DMS 273 treated with DMSO at 0.1 percent for 48 hours (cell line): Measurements from ENCODE around the gene ZKSCAN1.
A peak's percentile ranks its signal among the peaks of the same experiment; 100 is the strongest.

Experiments
- DNase-seq: peaks from one replicate; lab custom pipeline; 2025; lab: John Stamatoyannopoulos, UW

The ZKSCAN1 gene

DNA sequence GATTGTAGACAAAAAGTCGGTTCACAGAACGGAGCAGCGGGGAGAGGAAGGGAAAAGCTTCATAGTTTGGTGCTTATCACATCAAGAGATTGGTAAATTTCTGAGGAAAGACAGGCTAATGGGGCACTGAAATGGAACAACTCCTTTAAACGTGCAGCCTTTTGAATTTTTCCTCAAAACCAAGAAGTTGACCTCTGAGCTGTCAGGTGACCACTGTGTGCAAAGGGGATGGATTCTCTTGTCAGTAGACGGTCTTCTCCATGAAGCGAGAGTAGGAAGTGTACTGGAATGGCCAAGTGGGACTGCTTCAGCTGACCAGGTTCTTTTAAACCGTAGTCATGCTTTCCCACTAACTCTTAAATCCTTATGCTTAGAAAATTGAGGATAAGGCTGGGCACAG, 22.9 kb downstream of the ZKSCAN1 start:
- no peak for DNase-seq

DNA sequence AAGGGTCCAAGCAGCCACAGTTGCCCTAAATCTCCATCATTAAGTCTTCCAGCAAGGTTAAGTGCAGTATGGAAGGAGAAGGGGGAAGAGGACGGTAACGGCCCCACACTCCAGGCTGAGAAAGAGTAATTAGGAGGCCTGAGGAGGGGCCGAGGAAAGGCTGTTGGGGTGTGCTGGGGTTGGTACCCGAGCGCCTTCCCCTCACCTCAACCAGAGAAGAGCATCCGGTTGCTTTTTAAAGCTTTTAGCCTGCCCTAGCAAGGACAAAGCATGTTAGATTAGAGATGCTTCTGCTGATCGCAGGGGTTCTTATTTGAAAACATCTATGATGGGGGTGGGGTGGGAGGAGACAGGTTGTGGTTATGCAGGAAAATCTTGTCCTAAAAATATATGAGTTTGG, 25.2 kb downstream of the ZKSCAN1 start:
- no peak for DNase-seq

DNA sequence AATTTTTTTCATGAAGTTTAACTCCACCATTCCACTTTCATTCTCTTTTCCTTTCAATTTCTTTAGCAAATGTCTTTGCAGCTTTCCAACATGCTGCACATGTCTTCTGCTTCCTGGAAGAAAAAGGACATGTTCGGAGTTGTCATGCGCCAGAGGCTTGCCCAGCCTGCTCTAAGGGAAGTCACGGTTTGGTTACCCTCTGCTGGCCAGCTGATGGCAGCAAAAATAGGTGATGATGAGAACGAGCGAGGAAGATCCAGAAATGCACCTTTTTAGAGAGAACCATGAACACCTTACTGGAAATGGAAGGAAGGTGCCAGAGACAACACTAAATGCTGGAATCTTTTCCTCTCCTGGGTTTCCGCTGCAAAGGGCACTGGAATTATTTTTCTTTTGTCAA, 29.3 kb downstream of the ZKSCAN1 start:
- DNase-seq = no peak

DNA sequence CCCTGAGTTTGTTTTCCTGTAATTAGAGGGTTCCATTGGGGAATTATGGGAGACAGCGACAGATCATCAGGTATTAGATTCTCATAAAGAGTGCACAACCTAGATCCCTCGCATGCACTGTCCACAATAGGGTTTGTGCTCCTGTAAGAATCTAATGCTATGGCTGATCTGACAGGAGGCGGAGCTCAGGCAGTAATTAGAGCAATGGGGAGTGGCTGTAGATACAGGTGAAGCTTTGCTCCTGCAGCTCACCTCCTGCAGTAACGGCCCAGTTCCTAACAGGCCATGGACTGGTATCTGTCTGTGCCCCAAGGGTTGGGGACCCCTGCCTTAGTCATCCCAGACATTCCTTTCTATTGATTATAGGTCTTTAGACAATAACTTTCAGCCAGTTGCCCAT, 33.3 kb downstream of the ZKSCAN1 start:
- DNase-seq = no peak

DNA sequence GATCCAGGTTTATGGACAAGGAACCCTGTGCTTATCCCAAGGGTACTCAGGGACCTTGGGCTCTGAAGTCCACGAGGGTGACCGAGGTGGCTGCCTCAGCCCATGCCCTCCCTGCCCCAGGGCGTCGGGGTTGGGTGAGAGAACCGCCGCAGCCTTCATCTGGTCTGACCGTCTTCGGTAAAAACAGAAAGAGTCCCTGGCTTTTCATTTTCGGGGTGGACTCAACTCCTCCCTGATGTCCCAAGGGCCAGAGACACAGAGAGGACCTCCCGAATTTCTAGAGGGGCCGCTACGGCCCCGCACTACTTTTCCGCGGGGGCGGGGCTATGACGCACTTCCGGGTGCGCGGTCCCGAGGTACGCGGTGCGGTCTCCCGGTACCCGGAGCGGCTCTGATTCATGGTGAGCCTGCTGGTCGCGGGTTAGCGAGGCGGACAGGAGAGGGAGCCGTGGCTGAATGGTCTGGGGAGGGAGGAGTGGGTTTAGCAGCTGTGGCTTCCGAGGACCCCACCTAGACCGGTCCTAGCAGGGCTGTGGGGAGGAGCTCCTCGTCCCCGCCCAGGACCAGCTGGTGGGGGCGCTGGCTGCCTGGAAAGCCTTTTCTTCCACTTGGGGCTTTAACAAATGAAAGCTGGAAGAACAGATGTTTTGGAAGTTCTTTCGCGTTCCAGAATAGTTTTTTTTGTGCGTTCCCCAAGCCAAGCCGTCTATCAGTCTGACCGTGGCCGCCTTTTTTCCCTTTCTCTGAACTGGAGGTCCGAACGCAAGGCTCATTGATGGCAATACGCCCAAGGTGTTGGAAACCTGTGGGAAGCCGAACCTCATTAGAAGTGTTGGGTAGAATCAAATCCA, 34.3 kb downstream of the ZKSCAN1 start, which contains the start of gene ZSCAN21:
Gene ZSCAN21, plus strand, starts transcription at position 334 of the 851 bp plus-strand sequence. CDS start 7,233 bp downstream, outside the sequence.
- DNase-seq = peak; percentile 81

DNA sequence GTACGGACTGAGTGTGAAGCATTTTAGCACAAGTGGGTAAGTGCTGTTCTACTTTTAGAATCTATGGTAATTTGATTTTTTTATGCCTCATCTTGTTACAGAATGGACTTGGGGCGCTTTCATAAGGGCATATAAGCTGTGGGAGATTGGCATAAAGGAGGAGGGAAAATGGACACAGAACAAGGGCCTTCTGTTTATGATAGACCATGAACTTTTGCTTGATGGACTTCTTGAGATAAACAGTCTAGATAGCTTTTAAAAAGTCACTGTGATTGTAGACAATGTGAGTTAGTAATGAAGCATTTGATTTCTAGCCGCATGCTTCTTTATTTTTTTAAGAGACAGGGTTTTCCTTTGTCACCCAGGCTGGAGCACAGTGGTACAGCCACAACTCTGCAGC, 36.2 kb downstream of the ZKSCAN1 start:
- no peak for DNase-seq

DNA sequence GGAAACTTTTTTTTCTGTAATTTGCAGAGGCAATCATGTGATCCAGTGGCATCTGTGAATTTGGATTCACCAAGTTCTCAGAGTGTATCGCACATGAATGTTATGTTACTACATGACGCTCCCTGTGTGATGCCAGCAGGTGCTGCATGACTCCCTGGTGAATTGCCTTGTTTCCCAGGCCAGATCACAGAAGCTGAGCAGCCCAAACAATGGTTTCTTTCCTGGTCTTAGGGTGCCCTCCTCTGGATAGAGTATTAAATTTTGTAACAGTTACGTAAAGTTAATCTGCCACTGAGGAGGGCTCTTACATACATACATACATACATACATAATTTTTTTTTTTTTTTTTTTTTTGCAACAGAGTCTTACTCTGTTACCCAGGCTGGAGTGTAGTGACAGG, 37.8 kb downstream of the ZKSCAN1 start:
- peak; percentile 57 for DNase-seq

DNA sequence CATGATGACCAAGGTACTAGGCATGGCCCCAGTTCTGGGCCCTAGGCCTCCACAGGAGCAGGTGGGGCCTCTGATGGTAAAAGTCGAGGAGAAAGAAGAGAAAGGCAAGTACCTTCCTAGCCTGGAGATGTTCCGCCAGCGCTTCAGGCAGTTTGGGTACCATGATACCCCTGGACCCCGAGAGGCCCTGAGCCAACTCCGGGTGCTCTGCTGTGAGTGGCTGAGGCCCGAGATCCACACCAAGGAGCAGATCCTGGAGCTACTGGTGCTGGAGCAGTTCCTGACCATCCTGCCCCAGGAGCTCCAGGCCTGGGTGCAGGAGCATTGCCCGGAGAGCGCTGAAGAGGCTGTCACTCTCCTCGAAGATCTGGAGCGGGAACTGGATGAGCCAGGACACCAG, 41.6 kb downstream of the ZKSCAN1 start:
- DNase-seq = no peak

DNA sequence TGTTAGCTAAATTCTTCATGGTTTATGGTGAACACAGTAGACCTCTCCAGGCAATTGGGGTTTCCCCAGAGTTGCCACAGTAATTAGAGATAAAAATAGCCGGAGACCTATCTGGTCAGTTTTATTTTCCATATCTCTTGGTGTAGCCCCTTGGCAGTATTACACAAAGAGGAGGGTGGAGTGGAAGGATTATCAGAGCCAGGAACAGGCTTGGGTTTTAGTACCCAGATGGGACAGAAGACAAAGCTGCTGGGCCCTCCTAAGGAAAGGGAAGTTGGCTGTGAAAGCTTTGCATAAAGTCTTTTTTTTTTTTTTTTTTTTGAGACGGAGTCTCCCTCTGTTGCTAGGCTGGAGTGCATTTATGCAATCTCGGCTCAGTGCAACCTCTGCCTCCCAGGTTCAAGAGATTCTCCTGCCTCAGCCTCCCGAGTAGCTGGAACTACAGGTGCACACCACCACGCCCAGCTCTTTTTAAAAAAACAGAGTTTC, 43.9 kb downstream of the ZKSCAN1 start:
- DNase-seq = no peak

DNA sequence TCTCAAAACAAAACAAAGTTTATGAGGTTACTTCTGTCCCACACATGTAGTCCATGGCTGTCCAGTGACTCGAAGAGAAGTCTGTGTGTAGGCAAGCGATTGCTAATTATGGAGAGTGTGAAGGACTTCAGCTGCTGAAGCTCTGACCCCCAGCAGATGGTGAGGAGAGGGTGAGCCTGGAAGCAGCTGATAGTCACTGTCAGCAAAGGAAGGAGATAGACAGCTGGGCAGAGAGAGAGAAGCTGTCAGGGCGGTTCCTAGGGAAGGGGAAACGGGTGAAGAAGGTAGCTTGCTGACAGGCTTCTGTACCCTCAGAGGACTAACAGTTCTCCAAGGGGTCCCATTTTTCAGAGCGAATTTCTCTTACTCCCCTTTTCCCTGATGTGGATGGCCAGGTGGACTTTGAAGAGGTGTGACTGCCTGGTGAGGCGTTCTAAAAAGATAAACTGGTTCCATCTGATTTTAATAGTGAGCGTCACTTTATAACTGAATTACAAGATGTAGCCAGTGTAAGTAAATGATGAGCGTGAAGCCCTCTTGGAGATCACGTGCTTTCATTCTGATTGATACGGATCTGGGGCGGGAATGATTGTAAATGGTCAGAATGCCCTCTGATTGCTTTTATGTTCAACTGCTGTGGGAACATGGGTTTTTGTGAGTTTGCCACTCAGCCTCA, 46.3 kb downstream of the ZKSCAN1 start:
- DNase-seq = no peak

DNA sequence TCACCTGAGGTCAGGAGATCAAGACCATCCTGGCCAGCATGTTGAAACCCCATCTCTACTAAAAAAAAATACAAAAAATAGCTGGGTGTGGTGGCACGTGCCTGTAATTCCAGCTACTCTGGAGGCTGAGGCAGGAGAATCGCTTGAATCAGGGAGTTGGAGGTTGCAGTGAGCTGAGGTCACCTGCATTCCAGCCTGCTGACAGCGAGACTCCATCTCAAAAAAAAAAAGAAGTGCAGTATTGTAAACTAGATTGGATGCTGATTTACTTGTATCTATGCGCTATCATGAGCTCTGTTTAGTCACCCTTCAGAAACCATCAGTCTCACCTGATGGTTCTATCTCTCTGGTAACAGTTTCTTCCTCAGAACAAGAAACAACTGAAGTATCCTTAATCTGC, 48.0 kb downstream of the ZKSCAN1 start:
- DNase-seq = no peak

DNA sequence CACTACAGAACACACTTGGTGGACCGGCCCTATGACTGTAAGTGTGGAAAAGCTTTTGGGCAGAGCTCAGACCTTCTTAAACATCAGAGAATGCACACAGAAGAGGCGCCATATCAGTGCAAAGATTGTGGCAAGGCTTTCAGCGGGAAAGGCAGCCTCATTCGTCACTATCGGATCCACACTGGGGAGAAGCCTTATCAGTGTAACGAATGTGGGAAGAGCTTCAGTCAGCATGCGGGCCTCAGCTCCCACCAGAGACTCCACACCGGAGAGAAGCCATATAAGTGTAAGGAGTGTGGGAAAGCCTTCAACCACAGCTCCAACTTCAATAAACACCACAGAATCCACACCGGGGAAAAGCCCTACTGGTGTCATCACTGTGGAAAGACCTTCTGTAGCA, 48.8 kb downstream of the ZKSCAN1 start:
- no peak for DNase-seq

DNA sequence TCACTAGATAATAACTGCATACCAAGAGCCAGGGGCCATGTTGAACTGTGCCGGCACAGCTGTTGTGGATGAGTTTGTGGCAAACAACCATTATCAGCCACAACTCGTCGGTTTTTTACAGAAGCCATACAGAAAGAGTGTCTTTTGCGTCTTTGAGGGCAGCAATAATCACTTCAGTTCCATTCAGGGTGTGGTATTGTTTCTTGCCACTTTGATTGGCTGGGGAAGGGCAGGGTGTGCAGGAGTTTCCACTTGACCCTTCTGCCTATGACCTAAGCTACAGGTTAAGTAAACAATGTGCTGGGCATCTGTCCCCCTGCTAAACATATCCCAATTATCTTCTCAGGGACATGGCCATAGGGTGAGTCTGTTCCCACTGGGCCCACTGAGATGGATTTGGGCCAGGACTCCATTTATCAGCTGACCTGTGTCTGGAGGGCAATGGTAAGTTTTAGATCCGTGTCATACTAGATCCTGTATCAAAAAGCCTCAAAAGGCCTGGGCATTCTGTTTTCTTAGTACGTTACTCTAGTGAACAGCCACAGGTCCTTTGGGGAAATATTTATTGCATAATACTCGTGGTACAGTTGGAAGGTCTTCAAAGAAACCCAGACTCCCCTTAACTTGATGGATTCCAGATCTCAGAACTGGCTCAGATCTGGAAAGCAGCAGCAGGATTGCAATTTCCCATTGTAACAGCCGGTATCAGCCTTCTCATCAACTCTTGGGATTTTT, 50.2 kb downstream of the ZKSCAN1 start:
- DNase-seq = no peak

DNA sequence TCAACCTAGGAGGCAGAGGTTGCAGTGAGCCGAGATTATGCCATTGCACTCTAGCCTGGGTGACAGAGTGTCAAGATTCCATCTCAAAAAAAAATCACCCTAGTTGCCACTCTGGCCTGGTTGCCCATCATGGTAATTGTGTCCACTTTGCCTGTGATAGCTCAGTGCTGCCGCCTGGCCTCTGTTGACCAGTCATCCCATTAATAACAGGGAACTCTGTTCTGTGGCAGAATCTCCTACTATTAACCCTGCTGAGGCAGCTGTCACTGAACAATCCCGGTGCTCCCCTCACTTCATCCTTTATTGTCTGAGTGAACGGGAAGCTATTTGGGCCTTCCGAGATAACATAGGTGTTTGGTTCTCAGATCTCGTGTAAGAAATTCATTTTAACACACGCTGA, 51.6 kb downstream of the ZKSCAN1 start:
- no peak for DNase-seq

DNA sequence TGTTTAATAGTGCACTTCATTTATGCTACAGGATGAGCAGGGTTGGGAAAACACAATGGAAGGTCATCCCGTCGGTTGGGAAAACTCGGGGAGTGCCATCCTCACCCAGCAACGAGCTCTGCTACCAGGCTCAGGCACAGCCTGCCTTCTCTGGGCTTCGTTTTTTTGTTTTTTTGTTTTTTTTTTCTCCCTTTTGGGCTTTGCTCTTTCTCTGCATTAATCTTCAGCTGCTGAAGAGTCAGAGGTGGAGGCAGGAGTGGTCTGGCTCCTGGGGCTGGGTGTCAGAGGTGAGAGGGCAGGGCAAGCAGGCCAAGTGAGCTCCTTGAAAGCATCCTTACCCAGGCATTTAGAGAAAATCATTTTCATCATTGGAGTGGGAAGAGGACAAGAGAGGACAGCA, 54.6 kb downstream of the ZKSCAN1 start:
- DNase-seq = no peak

DNA sequence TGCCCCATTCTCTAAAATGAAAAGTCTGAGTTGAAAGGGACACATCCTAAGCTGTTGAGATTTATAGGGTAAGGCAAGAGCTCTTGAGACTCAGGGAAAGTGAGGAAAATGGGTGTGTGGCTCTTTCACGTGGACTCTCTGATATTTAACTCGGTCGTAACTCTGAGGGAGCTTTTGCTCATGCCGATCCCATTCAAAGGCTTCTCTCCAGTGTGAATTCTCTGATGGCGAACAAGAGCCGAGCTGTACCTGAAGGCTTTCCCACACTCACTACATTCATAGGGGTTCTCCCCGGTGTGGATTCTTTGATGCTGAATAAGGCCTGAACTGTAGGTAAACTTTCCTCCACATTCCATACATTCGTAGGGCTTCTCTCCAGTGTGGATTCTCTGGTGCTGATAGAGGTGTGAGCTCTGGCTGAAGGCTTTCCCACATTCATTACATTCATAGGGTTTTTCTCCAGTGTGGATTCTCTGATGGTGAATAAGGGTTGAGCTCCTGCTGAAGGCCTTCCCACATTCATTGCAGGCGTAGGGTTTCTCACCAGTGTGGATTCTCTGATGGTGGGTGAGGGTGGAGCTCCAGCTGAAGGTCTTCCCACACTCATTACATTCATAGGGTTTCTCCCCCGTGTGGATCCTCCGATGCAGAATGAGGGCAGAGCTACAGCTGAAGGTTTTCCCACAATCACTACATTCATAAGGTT, 55.8 kb downstream of the ZKSCAN1 start:
- DNase-seq = no peak

DNA sequence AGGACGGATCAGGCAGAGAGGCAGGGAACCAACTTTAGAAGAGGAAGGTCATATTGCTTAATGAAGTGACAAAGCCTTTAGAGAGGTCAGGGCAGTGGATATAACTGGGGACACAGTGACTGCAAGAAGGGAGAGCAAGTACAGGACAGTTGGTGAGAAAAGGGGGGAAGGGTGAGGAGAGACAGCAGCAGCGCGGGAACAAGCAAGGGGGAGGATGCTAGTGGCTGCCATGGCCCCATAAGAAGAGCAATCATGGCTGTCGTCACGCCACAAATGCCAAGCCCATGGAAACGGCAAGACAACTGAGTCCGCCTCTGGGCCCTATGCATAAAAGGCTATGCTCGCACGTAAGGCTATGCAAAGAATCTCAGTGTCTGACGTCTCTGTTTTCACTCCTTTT, 57.1 kb downstream of the ZKSCAN1 start:
- DNase-seq = no peak

DNA sequence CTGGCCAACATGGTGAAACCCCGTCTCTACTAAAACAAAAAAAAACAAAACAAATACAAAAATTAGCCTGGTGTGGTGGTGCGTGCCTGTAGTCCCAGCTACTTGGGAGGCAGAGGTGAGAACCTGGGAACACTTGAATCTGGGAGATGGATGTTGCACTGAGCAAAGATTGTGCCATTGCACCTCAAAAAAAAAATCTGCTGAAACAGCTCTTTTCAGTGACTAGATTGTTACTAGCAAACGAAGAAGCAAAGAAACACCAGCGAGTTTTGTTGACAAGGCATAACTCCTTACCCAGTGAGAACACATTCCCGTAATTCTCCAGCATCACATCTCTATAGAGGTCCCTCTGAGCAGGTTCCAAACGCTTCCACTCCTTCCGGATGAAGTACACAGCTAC, 59.4 kb downstream of the ZKSCAN1 start:
- DNase-seq = no peak

DNA sequence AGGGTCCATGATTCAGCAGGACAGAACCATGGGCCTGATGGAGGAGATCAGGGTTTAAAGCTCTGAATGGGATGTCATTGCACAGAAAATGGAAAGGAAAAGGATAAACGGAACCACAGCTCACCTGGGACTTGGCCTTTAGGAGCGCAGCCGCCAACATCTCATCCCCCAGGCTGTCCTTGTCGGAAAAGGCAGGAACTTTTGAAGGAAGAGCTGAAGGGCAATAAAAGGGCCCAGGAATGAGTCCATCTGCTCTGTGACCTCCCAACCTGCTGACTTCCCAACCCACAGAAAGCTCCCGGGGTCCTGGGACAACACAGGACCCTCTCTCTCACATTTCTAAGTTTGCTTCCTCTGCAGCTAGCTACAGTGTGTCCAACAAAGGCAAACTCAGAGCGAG, 60.0 kb downstream of the ZKSCAN1 start:
- no peak for DNase-seq

DNA sequence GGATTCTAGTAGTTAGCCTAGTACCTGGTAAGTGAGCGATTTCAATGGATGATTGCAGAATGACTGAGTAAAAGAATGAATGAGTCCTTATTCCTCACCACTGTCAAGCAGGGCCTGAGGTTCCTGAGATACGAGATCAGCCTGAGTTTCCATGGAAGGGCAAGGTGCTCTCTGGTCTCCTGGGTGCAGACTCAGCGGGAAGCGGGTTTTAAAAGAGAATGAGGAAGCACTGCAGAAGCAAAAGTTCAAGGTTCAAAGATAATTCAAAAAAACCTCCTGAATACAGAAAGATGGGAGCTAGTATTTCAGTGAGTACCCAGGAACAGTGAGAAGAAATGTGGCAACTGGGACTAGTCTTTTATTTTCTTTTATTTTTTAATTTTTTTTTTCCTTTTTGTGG, 61.8 kb downstream of the ZKSCAN1 start:
- DNase-seq = no peak

DNA sequence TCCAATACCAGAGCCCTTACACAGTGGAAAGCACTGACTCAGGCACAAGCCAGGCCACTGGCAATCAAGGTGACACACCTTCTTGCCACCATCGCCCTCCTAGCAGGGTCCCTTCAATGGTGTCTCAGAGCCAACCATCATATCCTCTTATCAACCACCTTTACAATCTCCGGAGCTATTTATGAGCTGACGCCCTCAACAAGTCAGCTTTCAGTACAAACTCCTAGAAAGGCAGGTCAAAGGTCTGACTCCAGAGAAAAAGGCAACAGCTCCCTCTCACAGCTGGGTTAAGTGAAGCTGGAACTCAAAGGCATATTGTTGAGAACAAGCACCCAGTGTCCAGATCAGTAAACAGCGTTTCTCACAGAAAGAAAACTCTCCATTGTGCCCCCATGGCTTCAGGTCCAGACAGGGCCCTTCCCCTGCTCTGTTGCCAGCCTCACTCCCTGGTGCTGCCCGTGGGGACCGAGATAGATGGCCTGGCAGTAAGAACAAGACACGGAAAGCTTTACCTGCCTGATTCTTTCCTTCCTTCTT, 63.7 kb downstream of the ZKSCAN1 start:
- no peak for DNase-seq
